Activated CD4-positive, alpha-beta memory T cell treated with anti-CD3 and anti-CD28 coated beads, Interleukin-2, amount 10 ng/mL, durations not matched to agents 7 days and 5 days (primary cell): ENCODE data around the gene EDARADD. TPM values are rescaled to one million over a fixed set of nuclear protein-coding genes. Genes with fewer than 3 reads are reported as not detected.
"Not testable (repeated sequence)": the region's sequence is repeated elsewhere in the genome, so short reads cannot be mapped to it uniquely, and the experiment has no call there.

Experiments used
- CTCF ChIA-PET: fragments of 350-600 bp; sonication (Branson Sonifier 250); formaldehyde crosslinking; loops from one replicate; lab custom pipeline; 2021; ENCODE audit warnings: antibody characterized with exemption, inconsistent platforms; lab: Charles Lee
- POLR2A ChIA-PET: fragments of 350-600 bp; sonication (Branson Sonifier 250); formaldehyde crosslinking; loops from one replicate; lab custom pipeline; 2021; ENCODE audit warnings: antibody characterized with exemption; lab: Charles Lee
- DNase-seq: peaks from one replicate; pipeline ENCODE4 v3.0.0-alpha.2; 2020
- H3K27ac Mint-ChIP-seq: one replicate; pipeline ENCODE4 v1.8.0; 2021; ENCODE audit warnings: mild to moderate bottlenecking, mixed read lengths
- H3K27me3 Mint-ChIP-seq: one replicate; pipeline ENCODE4 v1.8.0; 2021; ENCODE audit warnings: mixed read lengths
- H3K36me3 Mint-ChIP-seq: one replicate; pipeline ENCODE4 v1.8.0; 2021; ENCODE audit warnings: low read depth, mixed read lengths
- H3K4me1 Mint-ChIP-seq: one replicate; pipeline ENCODE4 v1.8.0; 2021; ENCODE audit warnings: mixed read lengths
- H3K4me3 Mint-ChIP-seq: one replicate; pipeline ENCODE4 v1.8.0; 2021; ENCODE audit warnings: mild to moderate bottlenecking, mixed read lengths
- H3K9me3 Mint-ChIP-seq: one replicate; pipeline ENCODE4 v1.8.0; 2021; ENCODE audit warnings: mixed read lengths
- total RNA-seq, 2 experiments: library from RNA; stranded (reverse); gene quantifications; one replicate each; pipeline ENCODE4 v1.2.3, GENCODE V29; 2021

Gene EDARADD
- 1 to 10 TPM; 5.4 to 6.2 TPM for total RNA-seq

- H3K36me3 Mint-ChIP-seq, result peaks cover 4% of the 10 kb centered on the region
- peak within 1 kb of the TSS; percentile 80 for H3K27ac Mint-ChIP-seq
- ChIA-PET POLR2A (interaction anchor here (0.9 to 2.1 kb wide), 5 partner anchors 10 to 131 kb away, joined by 3 to 10 read pairs (median 4); partner anchors contain the start of gene ERO1B), CTCF (interaction anchor here (0.9 to 2.1 kb wide), 4 partner anchors 13 to 290 kb away, joined by 3 to 4 read pairs (median 3); no protein-coding TSS in a partner anchor)
- H3K9me3 Mint-ChIP-seq, result no peaks in the 10 kb centered on the region
- peak within 1 kb of the TSS; percentile 87 for H3K4me3 Mint-ChIP-seq
- no peak for DNase-seq
- peaks cover 29% of the 10 kb centered on the region for H3K4me1 Mint-ChIP-seq
- H3K27me3 Mint-ChIP-seq, result peaks cover 6% of the 10 kb centered on the region
Observed at GRCh38 chr1:236393681-236394481, at the start of gene EDARADD. TSS of gene EDARADD (plus strand) at chr1:236394286. CDS start at chr1:236394445, 159 bp downstream.

GRCh38 chr1:236345728-236346127 lies 48.4 kb upstream of the EDARADD start:
- no peaks in the 10 kb centered on the region for H3K4me1 Mint-ChIP-seq
- no peaks in the 10 kb centered on the region for H3K36me3 Mint-ChIP-seq
- ChIA-PET CTCF (no interaction called here), POLR2A (no interaction called here)
- peaks cover 6% of the 10 kb centered on the region for H3K27me3 Mint-ChIP-seq
- no peaks in the 10 kb centered on the region for H3K9me3 Mint-ChIP-seq
- H3K4me3 Mint-ChIP-seq, result no peak overlapping the region
- no peak for DNase-seq
- H3K27ac Mint-ChIP-seq, result no peak overlapping the region

- no peak for DNase-seq
- Mint-ChIP-seq H3K27me3 (peaks cover 6% of the 10 kb centered on the region), H3K27ac (no peak overlapping the region), H3K9me3 (no peaks in the 10 kb centered on the region), H3K36me3 (no peaks in the 10 kb centered on the region), H3K4me1 (no peaks in the 10 kb centered on the region), H3K4me3 (no peak overlapping the region)
- CTCF ChIA-PET, result interaction anchor here (0.6 kb wide), 1 partner anchor 28 kb away, joined by 3 read pairs; no protein-coding TSS in a partner anchor
- POLR2A ChIA-PET, result no interaction called here
Observed at GRCh38 chr1:236348071-236348470, 46.0 kb upstream of the EDARADD start.

- H3K4me3 Mint-ChIP-seq, result no peak overlapping the region
- H3K27me3 Mint-ChIP-seq, result peaks cover 7% of the 10 kb centered on the region
- H3K36me3 Mint-ChIP-seq, result no peaks in the 10 kb centered on the region
- no peak for DNase-seq
- H3K4me1 Mint-ChIP-seq, result no peaks in the 10 kb centered on the region
- ChIA-PET POLR2A (no interaction called here), CTCF (no interaction called here)
- no peak overlapping the region for H3K27ac Mint-ChIP-seq
- no peaks in the 10 kb centered on the region for H3K9me3 Mint-ChIP-seq
Observed at GRCh38 chr1:236350308-236350707, 43.8 kb upstream of the EDARADD start.

GRCh38 chr1:236351875-236352573 lies 42.1 kb upstream of the EDARADD start:
- Mint-ChIP-seq H3K36me3 (no peaks in the 10 kb centered on the region), H3K27ac (no peak overlapping the region), H3K9me3 (no peaks in the 10 kb centered on the region), H3K27me3 (peaks cover 7% of the 10 kb centered on the region), H3K4me1 (no peaks in the 10 kb centered on the region), H3K4me3 (no peak overlapping the region)
- ChIA-PET POLR2A (no interaction called here), CTCF (no interaction called here)
- no peak for DNase-seq

- H3K4me3 Mint-ChIP-seq, H3K27ac Mint-ChIP-seq, H3K4me1 Mint-ChIP-seq, H3K27me3 Mint-ChIP-seq, CTCF ChIA-PET, H3K36me3 Mint-ChIP-seq, DNase-seq, POLR2A ChIA-PET, H3K9me3 Mint-ChIP-seq: not testable (repeated sequence)
Observed at GRCh38 chr1:236352747-236353146, 41.3 kb upstream of the EDARADD start.

- ChIA-PET CTCF (interaction anchor here (1.0 kb wide), 1 partner anchor 98 kb away, joined by 3 read pairs; no protein-coding TSS in a partner anchor), POLR2A (no interaction called here)
- peaks cover 13% of the 10 kb centered on the region for H3K9me3 Mint-ChIP-seq
- H3K27me3 Mint-ChIP-seq, result peaks cover 10% of the 10 kb centered on the region
- DNase-seq, result no peak
- H3K4me3 Mint-ChIP-seq, result no peak overlapping the region
- no peak overlapping the region for H3K27ac Mint-ChIP-seq
- H3K36me3 Mint-ChIP-seq, result peaks cover 2% of the 10 kb centered on the region
- no peaks in the 10 kb centered on the region for H3K4me1 Mint-ChIP-seq
Observed at GRCh38 chr1:236353813-236354212, 40.3 kb upstream of the EDARADD start.

- no peak for DNase-seq
- peaks cover 2% of the 10 kb centered on the region for H3K36me3 Mint-ChIP-seq
- no peaks in the 10 kb centered on the region for H3K4me1 Mint-ChIP-seq
- no peak overlapping the region for H3K27ac Mint-ChIP-seq
- H3K27me3 Mint-ChIP-seq, result peaks cover 6% of the 10 kb centered on the region
- no peak overlapping the region for H3K4me3 Mint-ChIP-seq
- H3K9me3 Mint-ChIP-seq, result peaks cover 15% of the 10 kb centered on the region
- CTCF ChIA-PET, result interaction anchor here (1.0 kb wide), 1 partner anchor 97 kb away, joined by 3 read pairs; no protein-coding TSS in a partner anchor
- POLR2A ChIA-PET, result no interaction called here
Observed at GRCh38 chr1:236354330-236355147, 39.5 kb upstream of the EDARADD start.

GRCh38 chr1:236356141-236356540 lies 37.9 kb upstream of the EDARADD start:
- no peak for DNase-seq
- ChIA-PET CTCF (no interaction called here), POLR2A (no interaction called here)
- Mint-ChIP-seq H3K27me3 (peaks cover 4% of the 10 kb centered on the region), H3K4me1 (no peaks in the 10 kb centered on the region), H3K9me3 (peaks cover 22% of the 10 kb centered on the region), H3K4me3 (no peak overlapping the region), H3K27ac (no peak overlapping the region), H3K36me3 (peaks cover 2% of the 10 kb centered on the region)

- no peaks in the 10 kb centered on the region for H3K4me1 Mint-ChIP-seq
- H3K27me3 Mint-ChIP-seq, result peaks cover 3% of the 10 kb centered on the region
- DNase-seq, result no peak
- ChIA-PET CTCF (no interaction called here), POLR2A (no interaction called here)
- H3K27ac Mint-ChIP-seq, result no peak overlapping the region
- peaks cover 22% of the 10 kb centered on the region for H3K9me3 Mint-ChIP-seq
- H3K36me3 Mint-ChIP-seq, result peaks cover 2% of the 10 kb centered on the region
- H3K4me3 Mint-ChIP-seq, result no peak overlapping the region
Observed at GRCh38 chr1:236361909-236362590, 32.0 kb upstream of the EDARADD start.

GRCh38 chr1:236363237-236363636 lies 30.8 kb upstream of the EDARADD start:
- ChIA-PET CTCF (no interaction called here), POLR2A (no interaction called here)
- H3K27me3 Mint-ChIP-seq, result no peaks in the 10 kb centered on the region
- H3K27ac Mint-ChIP-seq, result no peak overlapping the region
- no peak for DNase-seq
- H3K4me3 Mint-ChIP-seq, result no peak overlapping the region
- H3K9me3 Mint-ChIP-seq, result peaks cover 14% of the 10 kb centered on the region
- no peaks in the 10 kb centered on the region for H3K4me1 Mint-ChIP-seq
- no peaks in the 10 kb centered on the region for H3K36me3 Mint-ChIP-seq

- POLR2A ChIA-PET, result no interaction called here
- Mint-ChIP-seq H3K4me3 (no peak overlapping the region), H3K9me3 (no peaks in the 10 kb centered on the region), H3K36me3 (no peaks in the 10 kb centered on the region), H3K27me3 (no peaks in the 10 kb centered on the region), H3K4me1 (peaks cover 12% of the 10 kb centered on the region), H3K27ac (no peak overlapping the region)
- CTCF ChIA-PET, result no interaction called here
- DNase-seq, result no peak
Observed at GRCh38 chr1:236365999-236366570, 28.0 kb upstream of the EDARADD start.
